PC-9 (cell line): ENCODE data around the gene GLT8D1.

Experiments
- EZH2 ChIP-seq: fragments of 200-600 bp; sonication (generic); IDR thresholded peaks from 2 replicates; pipeline ENCODE4 v1.8.0; 2017; ENCODE audit warnings: antibody characterized with exemption, low read depth
- TF ChIP-seq, protein P1 (sequence below): fragments of 200-600 bp; sonication (generic); conservative IDR thresholded peaks from 2 replicates; pipeline ENCODE4 v1.6.1; 2017; ENCODE audit warnings: mixed run types, antibody characterized with exemption, mild to moderate bottlenecking, moderate library complexity

- TF ChIP-seq, protein P1, sequence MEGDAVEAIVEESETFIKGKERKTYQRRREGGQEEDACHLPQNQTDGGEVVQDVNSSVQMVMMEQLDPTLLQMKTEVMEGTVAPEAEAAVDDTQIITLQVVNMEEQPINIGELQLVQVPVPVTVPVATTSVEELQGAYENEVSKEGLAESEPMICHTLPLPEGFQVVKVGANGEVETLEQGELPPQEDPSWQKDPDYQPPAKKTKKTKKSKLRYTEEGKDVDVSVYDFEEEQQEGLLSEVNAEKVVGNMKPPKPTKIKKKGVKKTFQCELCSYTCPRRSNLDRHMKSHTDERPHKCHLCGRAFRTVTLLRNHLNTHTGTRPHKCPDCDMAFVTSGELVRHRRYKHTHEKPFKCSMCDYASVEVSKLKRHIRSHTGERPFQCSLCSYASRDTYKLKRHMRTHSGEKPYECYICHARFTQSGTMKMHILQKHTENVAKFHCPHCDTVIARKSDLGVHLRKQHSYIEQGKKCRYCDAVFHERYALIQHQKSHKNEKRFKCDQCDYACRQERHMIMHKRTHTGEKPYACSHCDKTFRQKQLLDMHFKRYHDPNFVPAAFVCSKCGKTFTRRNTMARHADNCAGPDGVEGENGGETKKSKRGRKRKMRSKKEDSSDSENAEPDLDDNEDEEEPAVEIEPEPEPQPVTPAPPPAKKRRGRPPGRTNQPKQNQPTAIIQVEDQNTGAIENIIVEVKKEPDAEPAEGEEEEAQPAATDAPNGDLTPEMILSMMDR, result no peak
- TF ChIP-seq EZH2, result no peak
These were observed 17.3 kb downstream of the GLT8D1 start for GRCh38 chr3:52688266-52688665.
